Stimulated activated CD4-positive, alpha-beta T cell treated with anti-CD3 and anti-CD28 coated beads, Interleukin-2, amount 100 ng/mL, for 4 hours (primary cell): ENCODE data around the gene NDUFS6.
"Not testable (repeated sequence)": the region's sequence is repeated elsewhere in the genome, so short reads cannot be mapped to it uniquely, and the experiment has no call there.

Experiments
- DNase-seq: peaks from one replicate; pipeline ENCODE4 v3.0.0-alpha.2; 2020; ENCODE audit warnings: low read depth

The NDUFS6 gene

DNA sequence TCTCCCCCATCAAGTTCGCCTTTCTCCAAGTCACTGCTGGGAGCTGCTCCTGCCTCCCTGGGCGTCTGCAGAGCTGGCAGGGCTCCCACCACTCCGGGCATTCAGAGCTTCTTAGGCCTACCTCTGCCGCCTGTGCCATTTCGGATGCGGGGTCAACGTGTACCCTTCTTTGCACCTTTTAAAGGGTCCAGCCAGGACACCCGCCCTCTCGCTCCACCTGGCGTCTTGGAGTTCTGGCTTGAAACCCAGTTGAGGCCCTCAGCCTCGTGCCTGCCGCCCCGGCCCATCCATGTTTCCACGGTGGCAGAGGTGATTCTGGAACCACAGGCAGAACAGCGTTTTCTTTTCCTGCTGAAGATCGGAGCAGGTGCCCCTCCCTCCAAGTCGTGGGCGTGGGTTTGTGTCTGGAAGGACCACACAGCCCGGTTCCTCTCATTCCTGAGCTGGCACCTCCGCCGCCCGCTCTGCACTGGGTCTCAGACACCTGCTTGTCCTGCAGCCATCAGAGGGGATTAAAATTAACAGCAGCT, 32.9 kb downstream of the NDUFS6 start:
- no peak for DNase-seq

DNA sequence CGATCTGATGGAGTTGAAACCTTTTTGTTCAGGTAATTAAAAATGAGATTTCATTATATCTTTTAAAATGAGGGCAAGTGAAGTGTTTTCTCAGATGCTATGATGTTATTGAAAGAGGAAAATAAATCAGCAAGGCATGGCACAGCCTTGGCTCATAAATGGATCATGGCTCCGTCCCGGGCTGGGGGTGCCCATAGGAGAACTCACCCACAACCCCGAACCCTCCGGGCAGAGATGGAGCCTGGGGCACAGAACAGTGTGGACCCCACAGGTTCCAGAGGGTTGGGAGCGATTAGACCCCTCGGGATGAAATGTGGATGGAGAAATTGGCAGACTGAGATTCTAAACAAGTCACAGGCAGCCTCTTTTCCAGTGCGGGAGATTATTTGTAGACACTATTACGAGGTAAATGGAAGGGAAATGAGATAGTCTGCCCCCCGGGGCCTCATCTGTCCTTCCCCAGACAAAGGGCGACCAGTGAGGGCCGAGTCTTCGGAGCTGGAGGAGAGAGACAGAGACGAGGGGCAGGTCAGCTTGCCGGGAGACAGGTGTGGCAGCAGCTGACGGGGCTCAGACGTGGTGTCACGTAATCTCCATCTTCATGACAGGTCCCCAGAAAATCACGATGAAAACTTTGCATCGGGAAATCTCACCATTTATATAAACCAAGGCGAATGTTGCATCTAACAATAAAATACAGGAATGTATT, 33.7 kb downstream of the NDUFS6 start:
- no peak for DNase-seq

DNA sequence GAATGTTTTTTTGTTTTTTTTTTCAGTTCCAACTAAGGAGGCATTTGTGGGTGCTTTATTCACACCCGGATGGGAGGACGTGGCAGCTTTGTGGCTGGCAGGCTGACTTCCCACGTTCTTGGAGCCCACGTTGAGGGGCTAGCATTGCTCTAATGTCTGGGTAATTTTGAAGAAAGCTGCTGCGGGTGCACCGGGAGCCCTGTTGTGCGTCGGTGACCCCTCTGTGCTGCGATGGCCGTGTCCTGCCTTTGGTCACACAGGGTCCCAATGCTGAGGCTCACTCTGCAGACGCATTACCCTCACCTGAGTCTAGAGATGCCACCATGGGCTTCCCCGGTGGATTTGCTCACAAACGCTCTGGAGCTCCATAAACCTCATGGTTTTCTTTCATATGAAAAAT, 34.2 kb downstream of the NDUFS6 start:
- DNase-seq: no peak

DNA sequence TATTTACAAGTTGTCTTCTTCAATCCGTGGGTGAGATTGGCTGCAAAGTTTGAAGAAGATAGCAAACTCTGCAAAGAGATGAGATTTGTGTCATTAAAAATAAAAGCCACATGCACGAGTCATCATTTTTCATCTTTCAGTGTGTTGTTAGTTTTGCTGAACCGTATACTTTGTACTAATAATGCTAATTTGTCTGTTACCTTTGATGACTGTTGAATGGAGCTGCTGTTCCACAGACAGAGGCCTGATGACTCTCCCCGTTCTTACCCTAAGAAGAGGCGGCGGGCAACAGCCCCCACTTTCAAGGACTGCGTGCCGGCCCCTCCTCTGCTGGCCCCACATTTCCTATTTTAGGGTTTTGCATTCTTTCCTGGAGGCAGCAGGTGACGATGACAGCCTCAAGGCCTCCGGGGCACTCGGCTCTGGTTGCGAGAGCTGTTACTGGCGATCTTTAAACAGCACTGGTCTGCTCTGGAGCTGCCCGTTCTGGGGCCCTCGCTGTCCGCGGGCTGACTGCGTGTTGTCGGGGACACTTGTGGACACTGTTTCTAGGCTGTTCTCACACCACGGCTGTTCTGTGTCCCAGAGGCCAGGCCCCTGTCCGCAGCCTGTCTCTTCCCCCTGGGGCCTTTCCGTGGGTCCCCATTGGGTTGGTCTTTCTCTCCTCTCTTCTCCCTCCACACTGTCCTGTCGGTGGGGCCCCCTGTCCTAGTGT, 35.1 kb downstream of the NDUFS6 start:
- no peak for DNase-seq

DNA sequence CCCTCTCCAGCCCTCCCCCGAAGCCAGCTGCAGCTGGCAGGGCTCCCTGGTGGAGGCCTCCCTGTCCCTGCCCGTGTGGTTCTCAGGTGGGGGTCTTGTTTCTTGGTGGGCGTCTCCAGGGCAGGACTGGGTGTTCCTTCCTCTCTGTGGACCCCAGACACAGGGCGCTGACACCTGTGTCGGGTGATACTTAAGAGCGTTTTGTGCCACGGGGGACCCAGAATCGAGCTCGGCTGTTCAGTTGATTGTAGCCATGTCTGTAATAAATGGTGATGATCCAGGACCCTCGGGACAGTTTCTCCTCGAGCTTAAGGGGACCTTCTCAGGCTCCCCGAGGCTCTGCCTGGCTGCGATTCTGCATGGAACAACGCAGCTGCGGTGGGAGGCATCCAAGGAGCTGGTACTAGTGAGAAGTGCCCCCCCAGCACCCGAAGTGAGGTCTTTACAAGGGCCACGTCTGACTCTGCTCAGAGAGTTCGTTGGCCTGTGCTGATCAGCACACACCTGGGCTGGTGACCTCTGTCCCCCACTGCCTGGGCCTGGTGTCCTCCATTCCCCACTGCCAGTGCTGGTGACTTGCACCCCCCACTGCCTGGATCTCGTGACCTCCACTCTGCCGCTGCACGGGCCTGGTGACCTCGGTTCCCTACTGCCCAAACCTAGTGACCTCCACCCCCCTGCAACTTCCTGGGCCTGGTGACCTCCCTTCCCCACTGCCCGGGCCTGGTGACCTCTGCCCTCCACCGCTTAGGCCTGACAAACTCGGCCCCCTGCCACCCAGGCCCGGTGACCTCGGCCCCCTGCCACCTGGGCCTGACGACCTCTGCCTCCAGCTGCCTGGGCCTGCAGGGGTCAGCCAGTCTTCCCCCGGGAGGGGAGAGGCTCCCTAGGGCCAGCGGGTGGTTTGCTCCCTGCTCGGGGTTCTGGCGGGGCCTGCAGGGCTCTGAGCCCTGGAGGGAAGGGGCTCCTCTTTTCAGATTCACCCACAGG, 36.0 kb downstream of the NDUFS6 start:
- no peak for DNase-seq

DNA sequence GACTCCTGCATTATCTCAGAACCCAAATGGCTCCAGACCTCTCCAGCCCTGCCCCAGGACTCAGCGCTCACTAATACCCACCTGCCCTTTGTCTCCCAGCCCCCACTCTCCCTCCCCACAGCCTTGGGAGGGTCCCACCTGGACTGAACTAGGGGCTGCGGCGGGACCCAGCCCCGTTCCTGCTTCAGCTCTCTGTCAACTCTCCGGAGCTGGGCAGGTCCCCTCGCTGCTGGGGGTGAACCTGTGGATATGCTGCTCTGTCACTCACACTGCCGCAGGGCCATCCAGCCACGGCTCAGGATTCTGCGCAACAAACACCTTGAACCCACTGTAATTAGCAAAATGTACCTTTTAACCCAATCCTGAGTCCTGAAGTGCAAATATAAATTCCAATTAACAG, 36.8 kb downstream of the NDUFS6 start:
- no peak for DNase-seq

DNA sequence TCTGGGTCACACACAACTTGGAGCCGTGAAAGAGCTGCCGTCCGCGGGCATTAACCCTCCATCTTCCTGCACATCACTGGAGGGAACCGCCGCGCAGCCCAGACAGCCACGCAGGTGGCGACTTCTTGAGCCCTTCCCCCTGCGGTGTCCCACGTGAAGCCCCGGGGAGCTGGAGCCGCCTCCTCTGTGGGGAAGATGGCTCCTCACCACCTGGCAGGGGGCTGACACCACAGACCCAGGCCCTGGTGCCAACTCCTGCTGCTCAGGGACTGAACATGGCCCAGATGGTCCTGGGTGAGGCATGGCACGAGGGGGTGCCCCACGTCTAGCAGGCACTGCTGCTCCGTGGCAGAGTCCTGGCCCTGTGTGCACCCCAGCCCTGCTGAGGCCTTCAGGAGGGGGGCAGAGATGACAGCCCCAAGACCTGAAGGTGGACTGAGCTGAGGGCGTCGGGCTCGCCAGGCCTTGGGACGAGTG, 38.9 kb downstream of the NDUFS6 start:
- DNase-seq: no peak

DNA sequence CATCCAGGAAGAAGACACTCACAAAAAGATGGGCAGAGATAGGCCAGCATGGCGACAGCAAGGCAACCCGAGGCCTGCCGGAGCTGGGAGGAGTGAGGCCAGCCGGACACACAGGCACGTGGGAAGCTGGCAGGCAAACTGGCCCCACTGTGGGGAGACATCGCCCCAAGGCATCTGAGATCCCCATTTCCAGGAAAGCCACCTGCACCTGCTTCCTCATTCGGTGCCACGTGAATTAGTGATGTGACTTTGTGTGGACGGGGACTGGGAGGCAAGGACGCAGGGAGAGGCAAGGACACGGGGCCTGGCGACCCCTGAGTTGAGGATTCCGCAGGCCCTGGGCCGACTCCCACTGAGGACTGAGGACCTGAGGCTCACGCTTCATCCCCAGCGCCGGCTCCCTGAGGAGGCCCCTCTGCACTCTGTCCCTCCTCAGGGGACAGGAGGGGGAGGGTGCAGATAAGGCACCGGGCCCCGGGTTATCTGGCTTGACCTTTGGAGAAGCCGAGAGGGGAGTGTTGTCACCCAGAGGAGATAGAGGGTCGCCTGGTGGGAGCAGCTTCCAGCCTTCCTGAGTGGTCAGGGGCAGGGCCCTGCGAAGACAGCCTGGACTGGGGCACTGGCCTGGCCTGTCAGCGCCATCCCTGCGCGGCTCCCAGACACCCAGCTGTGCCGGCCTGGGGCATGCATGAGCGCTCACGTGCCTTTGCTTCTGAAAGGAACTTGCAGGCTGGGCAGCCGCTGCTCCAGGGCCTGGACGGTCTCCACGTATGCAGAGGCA, 39.7 kb downstream of the NDUFS6 start:
- DNase-seq: no peak

DNA sequence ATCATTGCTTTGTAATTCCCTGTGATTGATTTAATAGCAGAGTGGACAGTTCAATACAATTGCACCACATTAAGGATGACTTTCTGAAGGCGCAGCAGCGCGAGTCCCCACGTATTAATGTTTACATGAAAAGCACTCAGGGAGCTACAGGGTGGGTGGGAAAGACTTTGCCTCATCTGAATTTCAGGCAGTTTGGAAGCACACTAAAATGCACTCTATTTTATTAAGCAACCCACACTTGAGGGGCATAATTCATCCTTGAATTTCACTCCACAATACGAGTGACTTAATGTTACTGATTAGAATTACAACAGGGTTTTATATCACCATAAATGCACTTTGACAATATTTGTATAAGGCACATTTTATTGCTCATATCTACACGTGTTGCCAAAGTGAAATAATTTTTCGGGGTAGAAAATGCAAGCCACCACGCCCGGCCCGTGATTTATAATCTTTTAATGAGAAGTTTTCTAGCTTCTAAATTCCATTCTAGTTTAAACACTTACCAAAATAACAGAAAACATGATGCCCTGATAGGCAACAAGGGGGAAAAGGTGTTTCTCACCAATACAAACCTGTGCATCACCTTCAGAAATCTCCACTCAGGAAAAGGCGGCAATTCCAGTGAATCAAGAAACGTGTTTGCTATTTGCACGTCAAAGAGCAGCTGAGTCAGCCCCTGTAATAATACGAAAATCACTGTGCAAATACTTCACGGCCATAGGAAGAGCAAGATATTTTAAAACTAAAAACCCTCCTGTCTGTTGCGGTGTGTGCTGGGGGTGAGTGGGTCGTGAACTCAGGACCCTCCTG, 41.0 kb downstream of the NDUFS6 start:
- no peak for DNase-seq

DNA sequence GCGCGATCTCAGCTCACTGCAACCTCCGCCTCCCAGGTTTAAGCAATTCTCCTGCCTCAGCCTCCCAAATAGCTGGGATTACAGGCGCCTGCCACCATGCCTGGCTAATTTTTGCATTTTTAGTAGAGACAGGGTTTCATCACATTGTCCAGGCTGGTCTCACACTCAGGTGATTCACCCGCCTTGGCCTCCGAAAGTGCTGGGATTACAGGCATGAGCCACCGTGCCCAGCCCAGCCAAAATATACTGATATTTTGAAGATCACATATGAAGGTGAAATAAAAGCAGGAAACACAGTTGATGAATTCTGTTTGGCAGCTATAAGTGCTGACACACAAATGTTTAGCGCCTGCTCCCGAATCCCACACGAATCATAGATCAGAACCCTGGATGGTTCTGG, 42.6 kb downstream of the NDUFS6 start:
- not testable (repeated sequence) for DNase-seq

DNA sequence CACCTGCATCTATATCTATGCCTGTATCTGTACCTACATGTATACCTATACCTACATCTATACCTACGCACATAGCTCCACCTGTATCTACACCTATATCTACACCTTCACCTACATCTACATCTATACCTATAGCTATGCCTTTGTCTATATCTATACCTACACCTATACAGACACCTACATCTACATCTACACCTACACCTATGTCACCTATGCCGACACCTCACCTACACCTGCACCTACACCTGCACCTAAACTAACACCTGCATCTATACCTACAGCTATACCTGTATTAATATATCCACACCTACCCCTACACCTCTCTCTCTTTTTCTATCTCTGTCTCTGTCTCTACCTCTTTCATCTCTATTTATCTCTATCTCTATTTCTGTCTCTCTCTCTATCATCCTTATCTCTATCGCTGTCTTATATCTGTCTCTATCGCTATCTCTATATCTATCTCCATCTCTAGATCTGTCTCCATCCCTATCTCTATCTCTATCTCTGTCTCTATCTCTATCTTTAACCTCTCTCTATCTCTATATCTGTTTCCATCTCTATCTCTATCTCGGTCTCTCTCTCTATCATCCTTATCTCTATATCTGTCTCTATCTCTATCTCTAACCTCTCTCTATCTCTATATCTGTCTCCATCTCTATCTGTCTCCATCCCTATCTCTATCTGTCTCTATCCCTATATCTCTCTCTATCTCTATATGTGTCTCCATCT, 43.7 kb downstream of the NDUFS6 start:
- DNase-seq: no peak

DNA sequence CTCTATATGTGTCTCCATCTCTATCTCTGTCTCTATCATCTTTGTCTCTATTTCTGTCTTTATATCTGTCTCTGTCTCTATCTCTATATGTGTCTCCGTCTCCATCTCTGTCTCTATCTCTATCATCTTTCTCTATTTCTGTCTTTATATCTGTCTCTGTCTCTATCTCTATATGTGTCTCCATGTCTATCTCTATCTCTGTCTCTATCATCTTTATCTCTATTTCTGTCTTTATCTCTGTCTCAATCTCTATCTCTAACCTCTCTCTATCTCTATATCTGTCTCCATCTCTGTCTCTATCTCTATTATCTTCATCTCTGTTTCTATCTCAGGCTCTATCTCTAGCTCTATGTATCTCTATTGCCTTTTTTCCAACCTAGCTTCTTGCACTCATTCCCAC, 44.5 kb downstream of the NDUFS6 start:
- DNase-seq: no peak

DNA sequence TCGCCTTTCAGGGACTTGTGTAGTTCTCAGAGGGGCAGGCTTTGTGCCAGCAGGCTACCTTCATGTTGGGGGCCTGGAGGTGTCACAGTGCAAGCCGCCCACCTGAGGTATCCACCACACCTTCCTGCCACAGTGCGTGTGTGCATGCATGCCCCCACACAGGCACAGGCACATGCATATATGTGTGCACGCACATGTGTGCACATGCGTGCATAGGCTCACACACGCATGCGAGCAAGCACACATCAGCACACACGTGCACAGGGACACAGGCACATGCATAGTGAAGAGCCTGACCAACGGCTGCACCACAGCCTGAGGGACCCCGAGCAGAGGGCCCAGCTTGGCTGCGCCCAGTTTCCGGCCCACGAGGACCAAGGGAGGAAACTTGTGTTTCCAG, 45.4 kb downstream of the NDUFS6 start:
- DNase-seq: no peak

DNA sequence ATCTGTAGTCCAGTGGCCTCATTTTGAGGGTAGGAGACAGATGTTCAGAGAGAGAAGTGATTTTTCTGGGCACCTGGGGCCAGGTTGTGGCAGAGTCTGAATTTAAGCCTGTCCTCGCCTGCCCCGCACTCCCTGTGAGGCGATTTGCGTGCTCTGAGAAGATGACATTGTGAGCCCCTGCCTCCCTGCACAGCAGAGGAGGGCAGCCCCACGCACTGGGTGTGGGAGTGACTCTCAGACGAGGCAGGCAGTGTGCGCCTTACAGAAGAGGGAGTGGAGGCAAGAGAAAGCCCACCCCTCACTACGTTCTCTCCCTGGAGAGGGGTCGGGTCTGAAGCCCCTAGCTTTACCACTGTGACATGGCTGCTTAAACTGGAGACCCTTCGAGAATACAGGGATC, 45.8 kb downstream of the NDUFS6 start:
- DNase-seq: no peak

DNA sequence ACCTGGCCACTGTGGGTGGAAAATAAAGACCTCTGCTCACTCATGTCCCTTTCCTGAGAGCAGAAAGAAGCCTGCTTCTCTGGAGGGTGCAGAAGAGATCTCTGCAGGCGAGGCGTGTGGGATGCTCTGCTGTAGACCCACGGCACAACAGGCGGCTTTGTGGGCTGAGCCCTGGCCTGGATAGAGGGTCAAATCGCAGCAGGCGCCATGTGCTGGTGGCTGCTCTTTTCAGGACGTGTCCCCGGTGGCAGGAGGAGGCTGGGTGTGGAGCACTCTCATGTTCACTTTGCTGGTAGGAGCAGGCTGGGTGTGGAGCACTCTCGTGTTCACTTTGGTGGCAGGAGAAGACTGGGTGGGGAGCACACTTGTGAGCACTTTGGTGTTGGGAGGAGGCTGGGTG, 46.4 kb downstream of the NDUFS6 start:
- no peak for DNase-seq

DNA sequence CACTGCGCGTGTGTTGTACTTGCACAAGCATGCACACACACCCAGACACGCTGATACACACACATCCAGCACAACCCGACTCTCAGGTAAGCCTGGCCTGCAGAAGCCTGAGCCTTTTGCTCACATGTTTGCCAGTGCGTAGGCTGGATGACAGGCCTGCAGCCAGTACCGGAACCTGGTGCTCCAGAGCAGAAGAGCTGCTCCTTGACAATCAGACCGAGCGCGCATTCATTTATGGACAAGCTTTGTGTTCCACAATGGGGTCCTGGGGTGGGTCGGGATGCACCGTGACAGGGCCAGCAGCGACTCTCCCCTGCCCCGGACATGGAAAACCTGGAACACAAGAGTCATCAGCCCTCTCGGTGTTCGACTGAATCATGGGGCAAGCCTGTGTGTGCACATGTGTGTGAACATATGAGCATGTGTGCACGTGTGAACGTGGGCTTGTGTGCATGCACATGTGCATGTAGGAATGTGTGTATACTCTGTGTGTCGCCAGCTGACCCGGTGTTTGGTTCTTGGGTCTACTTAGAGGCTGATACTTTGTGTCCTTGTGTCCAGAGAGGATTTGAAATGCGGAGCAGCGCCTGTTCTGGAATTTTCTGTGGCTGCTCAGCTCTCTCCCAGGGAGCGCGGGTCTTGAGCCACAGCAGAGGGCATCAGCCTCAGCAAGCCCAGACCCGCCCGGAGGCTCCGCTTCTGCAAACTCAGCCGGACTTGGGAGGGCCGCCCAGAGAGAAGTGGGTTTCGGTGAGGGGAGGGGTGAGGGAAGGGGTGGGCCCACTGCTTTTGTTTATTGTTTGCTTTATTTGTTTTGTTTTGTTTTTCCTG, 49.3 kb downstream of the NDUFS6 start:
- no peak for DNase-seq

DNA sequence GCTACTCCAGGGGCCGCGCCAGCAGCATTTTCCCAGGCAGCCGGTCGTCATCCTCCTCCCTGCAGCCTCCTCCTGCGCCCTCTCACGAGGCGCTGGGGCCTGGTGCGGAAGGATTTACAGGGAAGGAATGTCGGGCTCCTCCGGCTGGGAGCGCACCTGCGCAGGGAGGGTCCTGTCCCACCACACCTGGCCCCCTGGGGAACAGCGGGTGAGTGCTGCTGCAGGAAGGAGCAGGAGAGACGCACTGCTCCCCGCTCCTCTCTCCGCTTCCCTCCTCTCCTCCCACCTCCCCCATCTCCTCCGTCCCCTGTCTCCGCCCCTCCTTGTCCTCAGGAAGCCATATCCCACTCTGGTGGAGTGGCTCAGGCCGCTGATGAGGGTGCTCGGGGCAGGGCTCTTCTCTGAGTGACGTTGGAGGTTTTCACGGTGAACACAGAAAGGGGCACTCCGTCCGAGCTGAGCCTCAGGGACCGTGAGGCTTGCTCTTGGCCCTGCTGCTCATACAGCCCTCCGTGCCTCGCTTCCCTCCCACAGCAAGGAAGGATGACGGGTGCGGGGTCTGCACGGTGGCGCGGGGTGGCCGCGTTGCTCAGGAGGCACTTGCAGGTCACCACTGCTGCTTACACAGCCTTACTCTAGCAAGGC, 50.2 kb downstream of the NDUFS6 start:
- no peak for DNase-seq

DNA sequence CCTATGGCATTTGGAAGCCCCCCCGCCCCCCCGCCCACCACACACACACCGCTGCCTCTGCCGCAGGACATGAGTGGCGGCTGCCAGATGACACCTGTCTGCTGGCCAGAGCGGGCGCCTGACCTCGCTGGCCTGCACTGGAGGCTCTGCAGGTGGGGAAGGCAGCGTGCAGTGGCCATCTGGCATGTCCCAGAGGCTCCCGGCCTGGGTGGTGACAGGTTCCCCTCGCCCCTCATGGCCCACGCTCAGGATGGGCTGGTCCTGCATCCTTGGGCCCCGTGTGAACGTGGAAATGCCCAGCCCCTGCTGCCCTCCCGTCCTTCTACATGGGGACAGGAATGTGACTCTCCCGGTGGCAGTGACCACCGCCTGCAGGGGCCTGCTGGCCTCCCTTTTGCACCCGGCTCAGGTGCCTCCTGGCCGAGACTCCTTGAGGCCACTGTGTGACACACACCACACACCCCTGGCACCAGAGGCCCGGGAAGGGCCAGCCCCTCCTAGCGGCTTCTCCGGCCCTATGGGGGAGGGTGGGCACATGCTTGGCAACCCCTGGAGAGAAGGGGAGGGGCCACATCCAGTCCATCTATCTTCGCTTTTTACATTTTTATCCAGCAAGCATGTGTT, 51.2 kb downstream of the NDUFS6 start:
- DNase-seq: no peak
